DND-41 (cell line): ENCODE measurements around the gene CKAP2L.
"Not testable (repeated sequence)": the region's sequence is repeated elsewhere in the genome, so short reads cannot be mapped to it uniquely, and the experiment has no call there.

Experiments used
- ATAC-seq: fragments of 200-7000 bp; cut with Tn5 transposase; 3 replicates; pipeline ENCODE4 v1.9.1; 2021; ENCODE audit warnings: low read depth; ENCODE audit not compliant: insufficient read depth
- DNase-seq: peaks from one replicate; pipeline ENCODE4 v3.0.0-alpha.2; 2020
- H2AFZ ChIP-seq: 2 replicates; pipeline ENCODE4 v1.6.0; 2012; ENCODE audit warnings: low read depth, low read length
- H3K27ac ChIP-seq: 2 replicates; pipeline ENCODE4 v1.5.1; 2012; ENCODE audit warnings: low read length, inconsistent platforms
- H3K27me3 ChIP-seq: fragments of 200-600 bp; sonication (generic); 2 replicates; pipeline ENCODE4 v1.6.0; 2012; ENCODE audit warnings: low read length, mild to moderate bottlenecking, inconsistent platforms; ENCODE audit not compliant: insufficient read depth, poor library complexity
- H3K36me3 ChIP-seq: 2 replicates; pipeline ENCODE4 v1.5.1; 2012; ENCODE audit warnings: low read length, inconsistent platforms; ENCODE audit not compliant: insufficient read depth
- H3K4me1 ChIP-seq: 2 replicates; pipeline ENCODE4 v1.5.1; 2012; ENCODE audit warnings: mild to moderate bottlenecking, low read length; ENCODE audit not compliant: insufficient read depth
- H3K4me2 ChIP-seq: 2 replicates; pipeline ENCODE4 v1.6.0; 2012; ENCODE audit warnings: mild to moderate bottlenecking, moderate library complexity, low read length, inconsistent platforms; ENCODE audit not compliant: insufficient read depth
- H3K4me3 ChIP-seq, 2 experiments: fragments of 200-600 bp in 1 of 2; shearing (Covaris generic) in 1 of 2; 2 replicates each; pipeline ENCODE4 v1.5.1; 2012 to 2016; ENCODE audit warnings: inconsistent platforms in 2 of 2, low read length in 2 of 2, mild to moderate bottlenecking in 2 of 2, low read depth in 1 of 2, moderate library complexity in 1 of 2
- H3K79me2 ChIP-seq: 2 replicates; pipeline ENCODE4 v1.6.0; 2012; ENCODE audit warnings: low read length, inconsistent platforms; ENCODE audit not compliant: insufficient read depth
- H3K9ac ChIP-seq: 2 replicates; pipeline ENCODE4 v1.6.0; 2012; ENCODE audit warnings: low read depth, mild to moderate bottlenecking, inconsistent platforms, low read length, moderate library complexity
- H3K9me3 ChIP-seq: 2 replicates; pipeline ENCODE4 v1.5.1; 2012; ENCODE audit warnings: low read length, moderate library complexity, mild to moderate bottlenecking, inconsistent platforms; ENCODE audit not compliant: insufficient read depth, severe bottlenecking
- H4K20me1 ChIP-seq: 2 replicates; pipeline ENCODE4 v1.6.0; 2012; ENCODE audit warnings: low read length; ENCODE audit not compliant: insufficient read depth
- CTCF ChIP-seq: IDR thresholded peaks from 2 replicates; pipeline ENCODE4 v1.5.1; 2012; ENCODE audit warnings: borderline replicate concordance, low read length, moderate library complexity, mild to moderate bottlenecking; ENCODE audit not compliant: poor library complexity, severe bottlenecking; ENCODE audit errors: extremely low read depth
- EZH2 ChIP-seq: IDR thresholded peaks from 3 replicates; pipeline ENCODE4 v1.6.1; 2012; ENCODE audit warnings: borderline replicate concordance, low read depth, mild to moderate bottlenecking, moderate library complexity, low read length, inconsistent platforms; ENCODE audit not compliant: severe bottlenecking

CKAP2L gene

GRCh38 chr2:112721819-112722522 is 42.4 kb downstream of the CKAP2L start:
- Histone ChIP-seq H3K9me3 (no peaks in the 10 kb centered on the region), H3K9ac (no peak overlapping the region), H3K79me2 (no peaks in the 10 kb centered on the region), H2AFZ (no peak overlapping the region), H3K27ac (no peak overlapping the region), H3K36me3 (no peaks in the 10 kb centered on the region), H3K4me3 (no peak overlapping the region), H3K4me2 (no peak overlapping the region), H3K4me1 (peaks cover 6% of the 10 kb centered on the region), H4K20me1 (no peaks in the 10 kb centered on the region), H3K27me3 (no peaks in the 10 kb centered on the region)
- no peak for TF ChIP-seq CTCF
- TF ChIP-seq EZH2: no peak
- ATAC-seq: no peak
- DNase-seq: no peak

- no peaks in the 10 kb centered on the region for H4K20me1 ChIP-seq
- no peak within 1 kb of the TSS for H2AFZ ChIP-seq
- no peak for TF ChIP-seq EZH2
- no peak for TF ChIP-seq CTCF
Measured at GRCh38 chr2:112720785-112721184, 43.6 kb downstream of the CKAP2L start, which contains the start of gene NT5DC4. Gene NT5DC4, plus strand, starts transcription at chr2:112721020. Its CDS starts 60 bp downstream, at chr2:112721080.

GRCh38 chr2:112718863-112719370 is 45.5 kb downstream of the CKAP2L start:
- no peaks in the 10 kb centered on the region for H3K9me3 ChIP-seq
- no peak overlapping the region for H3K27ac ChIP-seq
- DNase-seq: no peak
- H4K20me1 ChIP-seq: no peaks in the 10 kb centered on the region
- no peaks in the 10 kb centered on the region for H3K4me1 ChIP-seq
- TF ChIP-seq EZH2 (no peak), CTCF (no peak)
- no peaks in the 10 kb centered on the region for H3K79me2 ChIP-seq
- H3K36me3 ChIP-seq: no peaks in the 10 kb centered on the region
- H3K9ac ChIP-seq: no peak overlapping the region
- H3K4me3 ChIP-seq: no peak overlapping the region
- H2AFZ ChIP-seq: no peak overlapping the region
- no peak overlapping the region for H3K4me2 ChIP-seq
- H3K27me3 ChIP-seq: no peaks in the 10 kb centered on the region
- no peak for ATAC-seq

More at GRCh38 chr2:112720785-112721184, 43.6 kb downstream of the CKAP2L start, which contains the start of gene NT5DC4:
- Histone ChIP-seq H3K4me1 (no peaks in the 10 kb centered on the region), H3K27ac (no peak within 1 kb of the TSS), H3K79me2 (no peaks in the 10 kb centered on the region), H3K36me3 (no peaks in the 10 kb centered on the region), H3K4me2 (no peak within 1 kb of the TSS), H3K9me3 (no peaks in the 10 kb centered on the region), H3K4me3 (no peak within 1 kb of the TSS), H3K27me3 (no peaks in the 10 kb centered on the region), H3K9ac (no peak within 1 kb of the TSS)
- no peak for ATAC-seq
- no peak for DNase-seq

GRCh38 chr2:112716826-112717352 is 47.5 kb downstream of the CKAP2L start:
- not testable (repeated sequence) for ATAC-seq, H3K79me2 ChIP-seq, H3K27me3 ChIP-seq, H3K4me2 ChIP-seq, H3K36me3 ChIP-seq, H4K20me1 ChIP-seq, H3K27ac ChIP-seq, H3K4me1 ChIP-seq, H2AFZ ChIP-seq, H3K9ac ChIP-seq, DNase-seq, H3K9me3 ChIP-seq, H3K4me3 ChIP-seq

GRCh38 chr2:112716094-112716493 is 48.3 kb downstream of the CKAP2L start:
- H3K4me1 ChIP-seq, H3K27ac ChIP-seq, ATAC-seq, H2AFZ ChIP-seq, H3K79me2 ChIP-seq, H3K4me2 ChIP-seq, H3K36me3 ChIP-seq, H4K20me1 ChIP-seq, H3K27me3 ChIP-seq, H3K4me3 ChIP-seq, H3K9me3 ChIP-seq, DNase-seq, H3K9ac ChIP-seq: not testable (repeated sequence)
